Upper lobe of right lung (tissue), 1 donor: ENCODE results near the gene IFNL4. TPM values are rescaled to one million over a fixed set of nuclear protein-coding genes. Genes with fewer than 3 reads are reported as not detected.
"Not testable (repeated sequence)": the region's sequence is repeated elsewhere in the genome, so short reads cannot be mapped to it uniquely, and the experiment has no call there.

Source experiments
- ATAC-seq: fragments of 200-7000 bp; cut with Tn5 transposase; one replicate; pipeline ENCODE4 v1.9.1; 2020; ENCODE audit warnings: mild to moderate bottlenecking, moderate library complexity
- DNase-seq: peaks from one replicate; pipeline ENCODE4 v3.0.0-alpha.2; 2020
- H3K27ac ChIP-seq: fragments of 200-600 bp; one replicate; pipeline ENCODE4 v1.8.0; 2022
- H3K27me3 ChIP-seq: fragments of 200-600 bp; one replicate; pipeline ENCODE4 v1.8.0; 2022; ENCODE audit warnings: mild to moderate bottlenecking
- H3K36me3 ChIP-seq: fragments of 200-600 bp; one replicate; pipeline ENCODE4 v1.8.0; 2022
- H3K4me1 ChIP-seq: fragments of 200-600 bp; one replicate; pipeline ENCODE4 v1.8.0; 2022
- H3K4me3 ChIP-seq: fragments of 200-600 bp; one replicate; pipeline ENCODE4 v1.8.0; 2022; ENCODE audit warnings: mild to moderate bottlenecking
- H3K9me3 ChIP-seq: fragments of 200-600 bp; one replicate; pipeline ENCODE4 v1.8.0; 2022
- intact Hi-C: fragments of 100-400 bp; cut with DNase I; formaldehyde crosslinking; loops from one replicate; pipeline ENCODE4 v1.11.0; 2022
- total RNA-seq: library from RNA; stranded (reverse); fragmentation: NEBNext Ultra II Directional; extraction: Animal tissue kit (Norgen Biotek cat#: 25700); gene quantifications from one replicate; pipeline ENCODE4 v1.2.1, GENCODE V29; 2021
- TF ChIP-seq, protein P1 (sequence below): fragments of 200-600 bp; IDR thresholded peaks from one replicate; pipeline ENCODE4 v1.8.0; 2022; ENCODE audit warnings: antibody characterized with exemption
- donor health status: DM: no; HTN: yes; CAD: no; lungs with severe emphysema.

The IFNL4 gene
- total RNA-seq, 1 donor from 2014 or later = not detected

DNA sequence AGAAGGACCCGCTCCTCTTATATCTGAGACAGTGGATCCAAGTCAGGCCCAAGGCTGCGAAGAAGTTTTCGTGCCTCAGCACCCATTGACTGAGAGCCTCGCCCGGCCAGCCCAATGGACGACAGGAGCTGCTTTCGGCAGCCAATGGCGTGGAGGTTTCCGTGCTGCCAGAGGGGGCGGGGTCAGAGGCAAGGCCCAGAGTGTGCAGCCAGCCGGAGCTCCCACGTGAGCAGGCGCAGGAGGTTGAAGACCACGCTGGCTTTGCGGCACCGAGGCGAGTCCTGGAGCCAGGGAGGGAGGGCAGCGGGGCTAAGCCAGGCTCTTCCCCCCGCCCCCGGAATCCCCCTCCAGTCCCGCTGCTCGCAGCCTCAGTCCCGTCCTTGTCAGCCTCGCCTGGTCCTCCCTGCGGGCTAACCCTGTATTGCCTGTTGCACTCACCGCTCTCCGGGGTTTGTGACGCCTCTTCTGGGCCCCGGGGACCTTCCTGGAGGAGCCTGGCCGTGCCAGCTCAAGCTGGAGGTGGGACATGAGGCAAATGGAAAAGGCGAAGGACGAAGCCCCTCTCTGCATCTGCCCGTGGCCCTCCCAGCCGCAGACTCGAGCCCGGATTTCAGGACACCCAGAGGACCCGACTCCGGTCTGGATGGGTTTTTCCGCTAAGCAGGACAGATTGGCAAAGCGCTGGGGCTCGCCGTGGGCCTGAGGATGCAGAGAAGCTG, 1.5 kb downstream of the IFNL4 start:
- no peak overlapping the region for H3K4me3 ChIP-seq
- H3K27me3 ChIP-seq = peaks cover 35% of the 10 kb centered on the region
- DNase-seq (peak; percentile 68), ATAC-seq (peak; percentile 53)
- TF ChIP-seq, protein P1, sequence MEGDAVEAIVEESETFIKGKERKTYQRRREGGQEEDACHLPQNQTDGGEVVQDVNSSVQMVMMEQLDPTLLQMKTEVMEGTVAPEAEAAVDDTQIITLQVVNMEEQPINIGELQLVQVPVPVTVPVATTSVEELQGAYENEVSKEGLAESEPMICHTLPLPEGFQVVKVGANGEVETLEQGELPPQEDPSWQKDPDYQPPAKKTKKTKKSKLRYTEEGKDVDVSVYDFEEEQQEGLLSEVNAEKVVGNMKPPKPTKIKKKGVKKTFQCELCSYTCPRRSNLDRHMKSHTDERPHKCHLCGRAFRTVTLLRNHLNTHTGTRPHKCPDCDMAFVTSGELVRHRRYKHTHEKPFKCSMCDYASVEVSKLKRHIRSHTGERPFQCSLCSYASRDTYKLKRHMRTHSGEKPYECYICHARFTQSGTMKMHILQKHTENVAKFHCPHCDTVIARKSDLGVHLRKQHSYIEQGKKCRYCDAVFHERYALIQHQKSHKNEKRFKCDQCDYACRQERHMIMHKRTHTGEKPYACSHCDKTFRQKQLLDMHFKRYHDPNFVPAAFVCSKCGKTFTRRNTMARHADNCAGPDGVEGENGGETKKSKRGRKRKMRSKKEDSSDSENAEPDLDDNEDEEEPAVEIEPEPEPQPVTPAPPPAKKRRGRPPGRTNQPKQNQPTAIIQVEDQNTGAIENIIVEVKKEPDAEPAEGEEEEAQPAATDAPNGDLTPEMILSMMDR = no peak
- no peak overlapping the region for H3K27ac ChIP-seq
- H3K36me3 ChIP-seq = no peaks in the 10 kb centered on the region
- intact Hi-C loops = no loop called here
- H3K4me1 ChIP-seq = no peaks in the 10 kb centered on the region
- H3K9me3 ChIP-seq = no peaks in the 10 kb centered on the region

DNA sequence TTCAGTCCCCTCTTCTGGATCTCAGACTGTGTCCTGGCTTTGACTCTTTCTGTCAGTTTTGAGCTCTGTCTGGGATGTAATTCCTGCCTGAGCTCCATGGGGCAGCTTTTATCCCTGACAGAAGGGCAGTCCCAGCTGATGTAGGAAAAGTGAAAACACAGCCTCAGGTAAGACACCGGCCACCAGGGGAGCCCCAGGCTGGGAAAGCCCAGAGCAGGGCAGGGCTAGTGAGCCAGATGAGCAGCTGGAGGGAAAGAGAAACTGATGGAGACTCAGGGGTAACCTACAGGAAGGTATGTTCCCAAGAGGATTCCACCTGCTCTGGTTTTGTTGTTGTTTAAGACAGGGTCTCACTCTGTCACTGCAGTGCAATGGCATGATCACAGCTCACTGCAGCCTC, 3.5 kb downstream of the IFNL4 start:
- ATAC-seq, H3K4me3 ChIP-seq, intact Hi-C loops, H3K9me3 ChIP-seq, H3K4me1 ChIP-seq, DNase-seq, H3K27ac ChIP-seq, H3K36me3 ChIP-seq: not testable (repeated sequence)
- peaks cover 35% of the 10 kb centered on the region for H3K27me3 ChIP-seq

DNA sequence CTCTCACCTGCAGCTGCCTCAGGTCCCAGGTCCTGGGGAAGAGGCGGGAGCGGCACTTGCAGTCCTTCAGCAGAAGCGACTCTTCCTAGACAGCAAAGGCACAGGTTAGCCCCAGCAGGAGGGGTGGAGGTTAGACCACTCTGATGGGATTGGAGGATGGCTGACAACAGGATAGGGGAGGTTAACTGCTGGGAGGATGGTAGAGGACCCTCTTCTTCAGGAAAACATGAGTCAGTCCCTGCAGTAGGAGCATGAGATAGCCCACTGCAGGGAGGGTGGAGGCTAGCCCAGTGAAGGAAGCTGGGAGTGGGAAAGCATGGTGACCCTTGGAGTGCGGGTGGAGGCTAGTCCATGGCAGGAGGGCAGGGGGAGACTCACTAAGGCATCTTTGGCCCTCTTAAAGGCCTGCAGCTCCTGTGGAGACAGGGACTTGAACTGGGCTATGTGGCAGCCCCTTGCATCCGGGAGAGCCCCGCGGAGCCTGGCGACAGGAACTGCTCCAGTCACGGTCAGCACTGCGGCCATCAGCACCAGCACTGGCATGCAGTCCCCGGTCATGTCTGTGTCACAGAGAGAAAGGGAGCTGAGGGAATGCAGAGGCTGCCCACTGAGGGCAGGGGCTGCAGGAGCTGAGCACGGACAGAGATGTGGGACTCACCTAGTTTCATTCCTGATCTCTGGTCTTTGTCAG, 4.1 kb downstream of the IFNL4 start, which contains the start of gene IFNL3:
Gene IFNL3, minus strand, starts transcription at position 597 of the 691 bp plus-strand sequence. Its CDS starts 39 bp downstream, at position 558.
- H3K27ac ChIP-seq, H3K9me3 ChIP-seq, H3K36me3 ChIP-seq, ATAC-seq, DNase-seq, intact Hi-C loops, H3K4me3 ChIP-seq, H3K4me1 ChIP-seq: not testable (repeated sequence)
- H3K27me3 ChIP-seq = peaks cover 29% of the 10 kb centered on the region

DNA sequence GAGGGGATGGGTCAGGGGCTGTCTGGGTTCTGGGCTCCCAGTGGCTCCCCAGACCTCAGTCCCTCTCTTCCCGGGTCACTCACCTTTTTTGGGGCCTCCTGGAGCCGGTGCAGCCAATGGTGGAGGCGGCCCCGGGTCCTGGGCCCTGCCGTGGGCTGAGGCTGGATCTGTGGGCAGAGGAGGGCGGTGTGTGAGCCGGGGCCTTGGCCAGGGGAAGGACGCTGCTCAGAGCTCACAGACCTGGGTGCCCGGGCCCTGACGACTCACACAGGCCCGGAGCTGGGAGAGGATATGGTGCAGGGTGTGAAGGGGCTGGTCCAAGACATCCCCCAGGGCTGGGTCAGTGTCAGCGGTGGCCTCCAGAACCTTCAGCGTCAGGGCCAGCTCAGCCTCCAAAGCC, 4.9 kb downstream of the IFNL4 start:
- H3K27me3 ChIP-seq = peaks cover 21% of the 10 kb centered on the region
- ATAC-seq, H3K4me1 ChIP-seq, H3K9me3 ChIP-seq, H3K36me3 ChIP-seq, DNase-seq, intact Hi-C loops, H3K4me3 ChIP-seq, H3K27ac ChIP-seq: not testable (repeated sequence)

DNA sequence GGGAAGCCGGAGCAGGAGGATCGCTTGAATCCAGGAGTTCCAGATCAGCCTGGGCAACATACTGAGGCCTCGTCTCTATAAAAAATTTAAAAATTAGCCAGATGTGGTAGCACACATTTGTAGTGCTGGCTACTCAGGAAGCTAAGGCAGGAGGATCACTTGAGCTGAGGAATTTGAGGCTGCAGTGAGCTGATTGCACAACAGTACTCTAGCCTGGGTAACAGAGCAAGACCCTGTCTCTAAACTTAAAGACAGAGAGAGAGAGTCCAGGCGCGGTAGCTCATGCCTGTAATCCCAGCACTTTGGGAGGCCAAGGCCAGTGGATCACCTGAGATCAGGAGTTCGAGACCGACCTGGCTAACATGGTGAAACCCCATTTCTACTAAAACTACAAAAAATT, 8.2 kb downstream of the IFNL4 start:
- DNase-seq = no peak
- Histone ChIP-seq H3K9me3 (no peaks in the 10 kb centered on the region), H3K27me3 (no peaks in the 10 kb centered on the region), H3K36me3 (no peaks in the 10 kb centered on the region), H3K27ac (no peak overlapping the region), H3K4me3 (no peak overlapping the region), H3K4me1 (peaks cover 3% of the 10 kb centered on the region)
- no peak for ATAC-seq
- intact Hi-C loops = no loop called here
- TF ChIP-seq, protein P1 = no peak

DNA sequence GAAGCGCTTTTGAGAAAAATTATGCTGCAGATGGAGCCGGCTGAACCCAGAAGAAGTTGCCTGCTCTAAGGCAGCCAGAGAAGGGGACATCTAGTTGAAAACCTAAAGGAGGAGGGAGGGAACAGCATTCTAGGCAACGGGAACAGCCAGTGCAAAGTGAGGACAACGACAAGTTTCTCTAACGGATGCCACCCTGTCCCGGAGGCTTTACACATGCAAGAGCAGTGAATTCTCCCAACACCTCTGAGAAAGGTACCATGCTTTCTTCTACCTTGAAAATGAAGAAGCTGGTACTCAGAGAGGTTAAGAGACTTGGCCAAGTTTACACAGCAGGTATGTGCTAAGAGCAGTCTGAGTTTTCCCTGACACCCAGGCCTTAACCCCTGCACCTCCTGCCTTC, 9.7 kb downstream of the IFNL4 start:
- Histone ChIP-seq H3K27ac (no peak overlapping the region), H3K9me3 (no peaks in the 10 kb centered on the region), H3K27me3 (no peaks in the 10 kb centered on the region), H3K36me3 (no peaks in the 10 kb centered on the region), H3K4me3 (no peak overlapping the region), H3K4me1 (peaks cover 3% of the 10 kb centered on the region)
- no peak for ATAC-seq
- no peak for DNase-seq
- TF ChIP-seq, protein P1 = no peak
- intact Hi-C loops = no loop called here

DNA sequence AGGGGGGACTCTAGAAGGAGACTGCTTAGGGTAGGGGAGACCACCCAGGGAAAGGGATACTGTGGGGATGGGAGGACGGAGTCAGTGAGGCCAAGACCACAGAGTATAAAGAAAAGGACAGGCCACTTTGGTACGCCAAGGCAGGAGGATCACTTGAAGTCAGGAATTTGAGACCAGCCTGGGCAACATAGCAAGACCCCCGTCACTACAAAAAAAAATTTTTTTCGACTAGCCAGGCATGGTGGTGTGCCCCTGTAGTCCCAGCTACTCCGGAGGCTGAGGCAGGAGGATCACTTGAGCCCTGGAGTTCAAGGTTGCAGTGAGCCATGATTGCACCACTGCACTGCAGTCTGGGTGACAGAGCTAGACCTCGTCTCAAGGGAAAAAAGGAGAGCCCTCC, 10.4 kb downstream of the IFNL4 start:
- no peaks in the 10 kb centered on the region for H3K9me3 ChIP-seq
- ATAC-seq (no peak), DNase-seq (no peak)
- intact Hi-C loops = no loop called here
- H3K36me3 ChIP-seq = no peaks in the 10 kb centered on the region
- H3K27me3 ChIP-seq = no peaks in the 10 kb centered on the region
- no peak overlapping the region for H3K27ac ChIP-seq
- TF ChIP-seq, protein P1 = no peak
- H3K4me1 ChIP-seq = peaks cover 3% of the 10 kb centered on the region
- no peak overlapping the region for H3K4me3 ChIP-seq
